ENCODE measurements around the gene SPACA7.

The SPACA7 gene

GRCh38 chr13:112447761-112448603 lies 71.8 kb downstream of the SPACA7 start:
- Histone ChIP-seq H4K20me1 (ENCODE audit: low read depth, low read length) (no peaks in the 10 kb centered on the region), H3K9me3 (ENCODE audit: insufficient read depth, low read length) (no peaks in the 10 kb centered on the region), H3K27me3 (ENCODE audit: low read length) (no peaks in the 10 kb centered on the region), H3F3A (ENCODE audit: insufficient read depth) (no peaks in the 10 kb centered on the region), H3K9me2 (replicated peaks; ENCODE audit: insufficient read depth, low read length) (no peaks in the 10 kb centered on the region), H3K36me3 (ENCODE audit: low read length) (no peaks in the 10 kb centered on the region), H3K27ac (ENCODE audit: low read depth, low read length) (no peak overlapping the region), H3K4me2 (ENCODE audit: low read depth, low read length, poor library complexity, severe bottlenecking) (no peak overlapping the region), H3K9ac (ENCODE audit: low read length) (no peak overlapping the region), H3K79me2 (ENCODE audit: insufficient read depth, low read length) (no peaks in the 10 kb centered on the region), H3K4me3 (ENCODE audit: insufficient read depth, low read length, poor library complexity, severe bottlenecking) (no peak overlapping the region), H2AFZ (ENCODE audit: low read depth, low read length, severe bottlenecking) (no peak overlapping the region)
- TF ChIP-seq CTCF (IDR thresholded peaks at IDR 0.05; ENCODE audit: insufficient read depth, low read length, poor library complexity, severe bottlenecking), result no peak
- no peak for TF ChIP-seq EZH2phosphoT487 (conservative IDR thresholded peaks at IDR 0.05; ENCODE audit: low read length)

GRCh38 chr13:112448621-112449544 lies 72.7 kb downstream of the SPACA7 start:
- Histone ChIP-seq H3K4me2 (ENCODE audit: low read depth, low read length, poor library complexity, severe bottlenecking) (no peak overlapping the region), H3K79me2 (ENCODE audit: insufficient read depth, low read length) (no peaks in the 10 kb centered on the region), H3K9ac (ENCODE audit: low read length) (no peak overlapping the region), H3F3A (ENCODE audit: insufficient read depth) (no peaks in the 10 kb centered on the region), H3K36me3 (ENCODE audit: low read length) (no peaks in the 10 kb centered on the region), H3K9me3 (ENCODE audit: insufficient read depth, low read length) (no peaks in the 10 kb centered on the region), H4K20me1 (ENCODE audit: low read depth, low read length) (no peaks in the 10 kb centered on the region), H3K4me3 (ENCODE audit: insufficient read depth, low read length, poor library complexity, severe bottlenecking) (no peak overlapping the region), H3K27ac (ENCODE audit: low read depth, low read length) (no peak overlapping the region), H2AFZ (ENCODE audit: low read depth, low read length, severe bottlenecking) (no peak overlapping the region), H3K9me2 (replicated peaks; ENCODE audit: insufficient read depth, low read length) (no peaks in the 10 kb centered on the region), H3K27me3 (ENCODE audit: low read length) (no peaks in the 10 kb centered on the region)
- TF ChIP-seq EZH2phosphoT487 (conservative IDR thresholded peaks at IDR 0.05; ENCODE audit: low read length), result no peak
- no peak for TF ChIP-seq CTCF (IDR thresholded peaks at IDR 0.05; ENCODE audit: insufficient read depth, low read length, poor library complexity, severe bottlenecking)

- H3K4me3 ChIP-seq (ENCODE audit: insufficient read depth, low read length, poor library complexity, severe bottlenecking), result no peak overlapping the region
- no peak overlapping the region for H2AFZ ChIP-seq (ENCODE audit: low read depth, low read length, severe bottlenecking)
- no peak overlapping the region for H3K4me2 ChIP-seq (ENCODE audit: low read depth, low read length, poor library complexity, severe bottlenecking)
- no peaks in the 10 kb centered on the region for H3K9me3 ChIP-seq (ENCODE audit: insufficient read depth, low read length)
- no peaks in the 10 kb centered on the region for H4K20me1 ChIP-seq (ENCODE audit: low read depth, low read length)
- no peaks in the 10 kb centered on the region for H3K36me3 ChIP-seq (ENCODE audit: low read length)
- no peaks in the 10 kb centered on the region for H3F3A ChIP-seq (ENCODE audit: insufficient read depth)
- no peaks in the 10 kb centered on the region for H3K27me3 ChIP-seq (ENCODE audit: low read length)
- no peaks in the 10 kb centered on the region for H3K9me2 ChIP-seq (replicated peaks; ENCODE audit: insufficient read depth, low read length)
- TF ChIP-seq EZH2phosphoT487 (conservative IDR thresholded peaks at IDR 0.05; ENCODE audit: low read length), result no peak
- TF ChIP-seq CTCF (IDR thresholded peaks at IDR 0.05; ENCODE audit: insufficient read depth, low read length, poor library complexity, severe bottlenecking), result no peak
- H3K27ac ChIP-seq (ENCODE audit: low read depth, low read length), result no peak overlapping the region
- no peaks in the 10 kb centered on the region for H3K79me2 ChIP-seq (ENCODE audit: insufficient read depth, low read length)
- no peak overlapping the region for H3K9ac ChIP-seq (ENCODE audit: low read length)
Observed at GRCh38 chr13:112449545-112449930, 73.4 kb downstream of the SPACA7 start.

Data from SU-DHL-6 (cell line).